Prostate gland (tissue), 2 donors: Measurements from ENCODE around the gene SPPL3. TPM values are rescaled to one million over a fixed set of nuclear protein-coding genes. Genes with fewer than 3 reads are reported as not detected.

Source experiments
- DNase-seq: peaks from one replicate; pipeline ENCODE4 v3.0.0-alpha.2; 2019; ENCODE audit warnings: low spot score
- H3K27ac ChIP-seq, 2 donors: fragments of 200-600 bp; sonication (generic); 2 replicates each; pipeline ENCODE4 v1.5.1; 2017 to 2019
- H3K27me3 ChIP-seq: fragments of 200-600 bp; sonication (generic); replicated peaks from 2 replicates; pipeline ENCODE4 v1.5.1; 2019; ENCODE audit not compliant: insufficient read depth
- H3K36me3 ChIP-seq, 2 donors: fragments of 200-600 bp; sonication (generic); 1 replicate in 1 of 2; 2 replicates in 1 of 2; pipeline versions ENCODE4 v1.5.1 to v1.8.1; 2017 to 2019
- H3K4me1 ChIP-seq: fragments of 200-600 bp; sonication (generic); replicated peaks from 2 replicates; pipeline ENCODE4 v1.5.1; 2019
- H3K4me3 ChIP-seq, 2 donors: fragments of 200-600 bp; sonication (generic); 2 replicates each; pipeline ENCODE4 v1.5.1; 2017 to 2019
- H3K9me3 ChIP-seq: fragments of 200-600 bp; sonication (generic); 2 replicates; pipeline ENCODE4 v1.5.1; 2017
- POLR2A ChIP-seq: fragments of 450-650 bp; IDR thresholded peaks from one replicate; pipeline ENCODE4 v1.6.1; 2016; ENCODE audit warnings: antibody characterized with exemption, mild to moderate bottlenecking
- POLR2AphosphoS5 ChIP-seq: sonication (generic); formaldehyde crosslinking; IDR thresholded peaks from one replicate; pipeline ENCODE4 v1.6.1; 2017; ENCODE audit warnings: antibody characterized with exemption
- WGBS: methylation state at CpG from one replicate; pipeline ENCODE4 v1.1.5; 2018; 5-methylcytosine and 5-hydroxymethylcytosine counted together
- intact Hi-C: fragments of 100-400 bp; cut with DNase I; formaldehyde crosslinking; loops from one replicate; pipeline ENCODE4 v1.14.2; 2022
- total RNA-seq, 2 donors: library from RNA; depleted of rRNA; stranded (reverse); fragments of >200 nt; gene quantifications; one replicate each; pipeline ENCODE4 v1.1.0, GENCODE V29; 2016
- TF ChIP-seq, protein P1 (sequence below), 4 experiments: fragments of 200-600 bp in 2 of 4; fragments of 450-650 bp in 2 of 4; sonication (generic) in 2 of 4; IDR thresholded peaks; 1 replicate in 3 of 4; 2 replicates in 1 of 4; pipeline ENCODE4 v1.5.1; 2016 to 2019; ENCODE audit warnings: antibody characterized with exemption in 4 of 4, mild to moderate bottlenecking in 2 of 4, moderate library complexity in 2 of 4

Gene SPPL3
- total RNA-seq, 2 donors from 2014 or later, result 36.0 to 37.1 TPM

- intact Hi-C loops, result no loop called here
- Histone ChIP-seq H3K36me3 (no peaks in the 10 kb centered on the region), H3K4me1 (no peaks in the 10 kb centered on the region), H3K27ac (no peak overlapping the region), H3K9me3 (no peaks in the 10 kb centered on the region), H3K27me3 (no peaks in the 10 kb centered on the region), H3K4me3 (no peak overlapping the region)
- no peak for DNase-seq
- WGBS, result 89% methylated on average over 3 of the region's 3 CpGs
- TF ChIP-seq POLR2A, result no peak
- no peak for TF ChIP-seq POLR2AphosphoS5
- TF ChIP-seq, protein P1, sequence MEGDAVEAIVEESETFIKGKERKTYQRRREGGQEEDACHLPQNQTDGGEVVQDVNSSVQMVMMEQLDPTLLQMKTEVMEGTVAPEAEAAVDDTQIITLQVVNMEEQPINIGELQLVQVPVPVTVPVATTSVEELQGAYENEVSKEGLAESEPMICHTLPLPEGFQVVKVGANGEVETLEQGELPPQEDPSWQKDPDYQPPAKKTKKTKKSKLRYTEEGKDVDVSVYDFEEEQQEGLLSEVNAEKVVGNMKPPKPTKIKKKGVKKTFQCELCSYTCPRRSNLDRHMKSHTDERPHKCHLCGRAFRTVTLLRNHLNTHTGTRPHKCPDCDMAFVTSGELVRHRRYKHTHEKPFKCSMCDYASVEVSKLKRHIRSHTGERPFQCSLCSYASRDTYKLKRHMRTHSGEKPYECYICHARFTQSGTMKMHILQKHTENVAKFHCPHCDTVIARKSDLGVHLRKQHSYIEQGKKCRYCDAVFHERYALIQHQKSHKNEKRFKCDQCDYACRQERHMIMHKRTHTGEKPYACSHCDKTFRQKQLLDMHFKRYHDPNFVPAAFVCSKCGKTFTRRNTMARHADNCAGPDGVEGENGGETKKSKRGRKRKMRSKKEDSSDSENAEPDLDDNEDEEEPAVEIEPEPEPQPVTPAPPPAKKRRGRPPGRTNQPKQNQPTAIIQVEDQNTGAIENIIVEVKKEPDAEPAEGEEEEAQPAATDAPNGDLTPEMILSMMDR (IDR thresholded peaks at IDR 0.05), result no peak
Observed at GRCh38 chr12:120879718-120880300, 24.3 kb downstream of the SPPL3 start.

GRCh38 chr12:120879102-120879501 is 25.1 kb downstream of the SPPL3 start:
- Histone ChIP-seq H3K4me1 (no peaks in the 10 kb centered on the region), H3K27me3 (no peaks in the 10 kb centered on the region), H3K27ac (no peak overlapping the region), H3K4me3 (no peak overlapping the region), H3K36me3 (no peaks in the 10 kb centered on the region), H3K9me3 (no peaks in the 10 kb centered on the region)
- TF ChIP-seq POLR2A (no peak), POLR2AphosphoS5 (no peak)
- TF ChIP-seq, protein P1 (IDR thresholded peaks at IDR 0.05), result no peak
- WGBS, result 53% methylated on average over 3 of the region's 3 CpGs
- intact Hi-C loops, result no loop called here
- no peak for DNase-seq

DNA sequence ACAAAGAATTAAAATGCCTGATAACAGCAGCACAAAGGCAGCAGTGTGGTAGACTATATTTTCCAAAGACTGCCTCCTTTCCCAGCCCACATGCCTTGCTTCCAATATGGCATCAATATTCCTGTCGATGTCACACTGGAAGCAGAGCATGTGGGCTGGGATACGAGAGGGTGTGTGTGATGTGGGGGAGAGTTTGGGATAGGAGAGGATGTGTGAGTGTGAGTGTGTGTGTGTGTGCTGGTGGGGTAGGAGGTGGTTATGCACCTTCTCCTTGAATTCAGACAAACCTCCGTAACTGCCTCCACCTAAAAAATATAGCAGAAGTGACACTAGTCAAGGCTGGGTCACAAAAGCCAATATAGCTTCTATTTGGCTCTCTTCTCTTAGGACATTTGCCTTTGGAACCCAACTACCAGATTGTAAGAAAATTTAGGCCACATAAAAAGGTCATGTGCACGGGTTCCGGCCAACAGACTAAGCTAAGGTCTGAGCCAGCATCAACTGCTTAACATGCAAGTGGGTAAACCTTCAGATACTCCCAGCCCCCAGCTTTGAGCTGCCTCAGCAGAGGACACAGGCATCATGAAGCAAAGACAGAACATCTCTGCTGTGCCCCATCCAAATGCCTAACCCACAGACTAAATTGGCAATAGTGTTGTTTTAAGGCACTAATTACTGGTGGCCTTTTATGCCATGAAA is 29.5 kb downstream of the SPPL3 start:
- Histone ChIP-seq H3K4me3 (no peak overlapping the region), H3K9me3 (no peaks in the 10 kb centered on the region), H3K27me3 (no peaks in the 10 kb centered on the region), H3K27ac (no peak overlapping the region), H3K36me3 (no peaks in the 10 kb centered on the region), H3K4me1 (no peaks in the 10 kb centered on the region)
- intact Hi-C loops, result no loop called here
- 91% methylated on average over 5 of the region's 5 CpGs for WGBS
- TF ChIP-seq POLR2AphosphoS5 (no peak), POLR2A (no peak)
- TF ChIP-seq, protein P1 (IDR thresholded peaks at IDR 0.05), result no peak
- no peak for DNase-seq

- DNase-seq, result no peak
- Histone ChIP-seq H3K4me3 (no peak overlapping the region), H3K36me3 (no peaks in the 10 kb centered on the region), H3K9me3 (no peaks in the 10 kb centered on the region), H3K4me1 (no peaks in the 10 kb centered on the region), H3K27me3 (no peaks in the 10 kb centered on the region), H3K27ac (no peak overlapping the region)
- 84% methylated on average over 4 of the region's 4 CpGs for WGBS
- intact Hi-C loops, result no loop called here
- TF ChIP-seq POLR2AphosphoS5 (no peak), POLR2A (no peak)
- TF ChIP-seq, protein P1 (IDR thresholded peaks at IDR 0.05), result no peak
Observed at GRCh38 chr12:120873226-120873625, 30.9 kb downstream of the SPPL3 start.

DNA sequence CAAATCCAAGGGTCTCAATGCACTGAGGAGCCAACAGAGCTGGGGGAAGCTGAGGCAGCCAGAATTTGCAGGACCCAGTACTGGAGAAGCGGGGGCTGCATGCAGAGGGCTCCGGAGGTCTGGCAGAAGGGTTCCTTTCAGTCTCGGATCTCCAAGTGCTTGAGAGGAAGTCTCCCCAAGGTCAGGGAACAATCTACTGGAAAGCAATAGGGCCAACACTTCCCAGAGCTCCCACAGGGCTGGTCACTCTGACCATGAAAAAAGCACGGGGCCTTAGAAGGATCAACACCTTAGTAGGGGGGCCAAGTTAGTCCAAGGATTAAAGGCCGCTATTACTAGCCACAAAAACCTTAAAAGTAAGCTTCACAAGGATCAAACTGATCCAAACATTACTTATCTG is 31.7 kb downstream of the SPPL3 start:
- TF ChIP-seq, protein P1 (IDR thresholded peaks at IDR 0.05), result no peak
- TF ChIP-seq POLR2A (no peak), POLR2AphosphoS5 (no peak)
- H3K27me3 ChIP-seq, result no peaks in the 10 kb centered on the region
- intact Hi-C loops, result no loop called here
- no peak for DNase-seq
- H3K9me3 ChIP-seq, result no peaks in the 10 kb centered on the region
- H3K36me3 ChIP-seq, result no peaks in the 10 kb centered on the region
- no peak overlapping the region for H3K4me3 ChIP-seq
- 62% methylated on average over 5 of the region's 5 CpGs for WGBS
- no peaks in the 10 kb centered on the region for H3K4me1 ChIP-seq
- H3K27ac ChIP-seq, result no peak overlapping the region
